Subcutaneous adipose tissue (tissue), 4 donors: ENCODE measurements around the gene DEAF1. TPM values are rescaled to one million over a fixed set of nuclear protein-coding genes. Genes with fewer than 3 reads are reported as not detected.

Source experiments
- total RNA-seq, 4 donors: library from RNA; depleted of rRNA; stranded (reverse); fragments of >200 nt; gene quantifications; one replicate each; pipeline ENCODE4 v1.1.0, GENCODE V29; 2016
- TF ChIP-seq, protein P1 (sequence below): fragments of 450-650 bp; IDR thresholded peaks from one replicate; pipeline ENCODE4 v1.5.1; 2016; ENCODE audit warnings: low read depth, mild to moderate bottlenecking, control low read depth, antibody characterized with exemption, moderate library complexity

Gene DEAF1
- total RNA-seq, 4 donors from 2014 or later = 14.0 to 28.4 (median 18.4) TPM

DNA sequence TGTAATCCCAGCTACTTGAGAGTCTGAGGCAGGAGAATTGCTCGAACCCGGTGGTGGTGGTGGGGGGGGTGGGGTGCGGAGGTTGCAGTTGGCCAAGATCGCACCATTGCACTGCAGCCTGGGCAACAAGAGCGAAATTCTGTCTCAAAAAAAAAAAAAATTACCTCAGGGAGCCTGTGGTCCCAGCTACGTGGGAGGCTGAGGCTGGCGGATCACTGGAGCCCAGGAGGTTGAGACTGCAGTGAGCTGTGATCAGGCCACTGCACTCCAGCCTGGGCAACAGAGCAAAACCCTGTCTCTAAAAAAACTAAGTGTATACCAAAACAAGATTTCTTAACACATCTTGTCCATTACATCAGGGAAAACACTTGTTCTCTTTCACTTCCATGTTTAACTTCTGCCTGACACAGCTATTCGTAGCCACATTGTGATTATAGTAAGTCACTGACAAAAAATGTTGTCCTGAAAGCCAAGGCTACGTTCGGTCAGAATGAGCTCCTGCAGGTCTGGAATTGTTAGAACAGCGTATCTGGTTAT lies 2.0 kb upstream of the DEAF1 start:
- TF ChIP-seq, protein P1, sequence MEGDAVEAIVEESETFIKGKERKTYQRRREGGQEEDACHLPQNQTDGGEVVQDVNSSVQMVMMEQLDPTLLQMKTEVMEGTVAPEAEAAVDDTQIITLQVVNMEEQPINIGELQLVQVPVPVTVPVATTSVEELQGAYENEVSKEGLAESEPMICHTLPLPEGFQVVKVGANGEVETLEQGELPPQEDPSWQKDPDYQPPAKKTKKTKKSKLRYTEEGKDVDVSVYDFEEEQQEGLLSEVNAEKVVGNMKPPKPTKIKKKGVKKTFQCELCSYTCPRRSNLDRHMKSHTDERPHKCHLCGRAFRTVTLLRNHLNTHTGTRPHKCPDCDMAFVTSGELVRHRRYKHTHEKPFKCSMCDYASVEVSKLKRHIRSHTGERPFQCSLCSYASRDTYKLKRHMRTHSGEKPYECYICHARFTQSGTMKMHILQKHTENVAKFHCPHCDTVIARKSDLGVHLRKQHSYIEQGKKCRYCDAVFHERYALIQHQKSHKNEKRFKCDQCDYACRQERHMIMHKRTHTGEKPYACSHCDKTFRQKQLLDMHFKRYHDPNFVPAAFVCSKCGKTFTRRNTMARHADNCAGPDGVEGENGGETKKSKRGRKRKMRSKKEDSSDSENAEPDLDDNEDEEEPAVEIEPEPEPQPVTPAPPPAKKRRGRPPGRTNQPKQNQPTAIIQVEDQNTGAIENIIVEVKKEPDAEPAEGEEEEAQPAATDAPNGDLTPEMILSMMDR = no peak

DNA sequence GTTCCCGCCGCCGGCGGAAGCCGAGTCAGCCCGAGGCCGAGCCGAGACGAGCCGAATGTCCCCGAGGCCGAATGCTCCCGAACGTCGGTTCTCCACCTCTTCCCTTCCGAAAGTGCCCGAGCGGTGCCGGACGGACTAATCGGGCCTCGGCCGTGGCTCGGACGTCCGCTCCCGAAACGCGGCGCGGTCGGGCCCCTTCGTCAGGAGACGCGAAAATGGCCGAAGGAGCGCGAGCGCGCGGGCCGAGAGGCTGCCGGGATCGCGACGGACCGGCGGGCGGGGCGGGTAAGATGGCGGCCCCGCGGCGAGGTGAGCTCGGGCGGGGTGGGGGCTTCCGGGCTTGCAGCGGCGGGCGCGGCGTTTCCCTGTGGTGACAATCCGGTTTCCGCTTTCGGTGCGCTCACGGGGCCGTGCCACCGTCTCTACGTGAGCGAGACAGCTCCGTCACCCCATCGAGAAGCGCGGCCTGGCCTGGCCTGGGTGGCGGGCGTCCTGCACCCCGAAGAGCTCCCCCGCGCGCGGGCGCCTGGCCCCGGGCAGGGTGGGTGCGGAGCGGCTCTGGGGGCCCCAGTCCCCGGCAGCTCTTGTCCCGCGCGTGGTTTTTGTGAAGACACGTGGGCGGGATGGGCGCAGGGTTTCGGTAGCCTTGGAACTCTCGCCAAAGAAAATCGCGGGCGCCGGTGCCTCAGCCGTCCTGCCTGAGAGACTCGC lies 671 bp upstream of the DEAF1 start, which contains the start of gene TMEM80:
Gene TMEM80, plus strand, starts transcription at position 279 of the 711 bp plus-strand sequence. Its CDS starts 12 bp downstream, at position 291.
- TF ChIP-seq, protein P1 = no peak

DNA sequence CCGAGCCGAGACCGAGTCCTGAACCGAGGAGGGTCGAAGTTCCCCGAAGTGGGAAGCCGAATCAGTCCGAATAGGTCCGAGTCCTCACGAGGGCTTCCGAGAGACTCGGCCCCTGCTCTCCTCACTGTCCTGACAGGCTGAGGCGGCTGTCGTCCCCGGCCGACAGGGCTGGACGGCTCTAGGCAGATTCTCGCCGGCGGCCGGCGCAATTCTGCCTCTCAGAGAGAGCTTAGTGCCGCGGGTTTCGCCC lies 191 bp upstream of the DEAF1 start:
- TF ChIP-seq, protein P1 = no peak

DNA sequence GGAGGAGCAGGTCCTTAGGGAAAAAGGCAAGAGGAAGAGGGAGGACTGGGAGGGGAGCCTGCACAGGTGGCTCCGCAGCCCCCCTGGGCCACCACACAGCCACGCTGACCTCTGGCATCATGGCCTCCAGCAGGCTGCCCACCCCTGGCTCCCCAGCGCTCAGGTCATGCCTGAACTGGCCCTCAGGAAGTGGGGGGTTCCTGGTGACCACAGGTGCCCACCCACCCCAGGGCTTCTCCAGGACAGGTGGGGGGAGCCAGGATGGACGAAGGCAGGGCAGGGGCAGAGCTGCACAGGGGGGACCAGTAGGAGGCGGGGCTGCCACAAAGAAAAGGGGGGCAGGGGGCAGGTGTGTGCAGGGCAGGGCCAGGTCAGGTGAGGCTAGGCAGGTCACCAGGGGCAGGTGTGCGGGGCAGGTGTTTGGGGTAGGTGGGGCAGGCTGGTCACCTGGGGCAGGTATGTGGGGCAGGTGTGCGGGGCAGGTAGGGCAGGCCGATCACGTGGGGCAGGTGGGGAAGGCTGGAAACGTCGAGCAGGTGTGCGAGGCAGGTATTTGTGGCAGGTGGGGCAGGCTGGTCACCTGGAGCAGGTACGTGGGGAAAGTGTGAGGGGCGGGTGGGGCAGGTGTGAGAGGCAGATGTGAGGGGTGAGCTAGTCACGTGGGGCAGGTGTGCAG lies 997 bp downstream of the DEAF1 start:
- TF ChIP-seq, protein P1 = no peak

DNA sequence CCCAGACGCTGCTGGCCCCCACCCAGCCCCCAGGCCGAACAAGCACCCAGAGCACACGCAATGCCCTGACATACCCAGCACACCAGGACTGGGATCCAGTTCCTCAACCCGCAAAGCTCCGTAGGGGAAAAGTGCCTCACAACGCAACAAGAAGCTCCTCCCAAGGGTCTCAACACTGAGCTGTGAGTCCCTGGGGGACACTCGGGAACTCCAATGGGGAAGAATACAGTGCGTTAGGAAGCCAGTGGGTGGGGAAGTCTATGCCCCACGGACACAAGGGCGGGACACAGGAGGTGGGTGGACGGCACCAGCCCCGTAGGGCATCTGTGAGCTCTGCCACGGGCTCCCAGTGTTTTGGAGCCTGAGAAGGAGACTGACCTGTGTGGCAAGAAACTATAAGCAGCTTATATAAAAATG lies 1.6 kb downstream of the DEAF1 start:
- TF ChIP-seq, protein P1 = no peak

DNA sequence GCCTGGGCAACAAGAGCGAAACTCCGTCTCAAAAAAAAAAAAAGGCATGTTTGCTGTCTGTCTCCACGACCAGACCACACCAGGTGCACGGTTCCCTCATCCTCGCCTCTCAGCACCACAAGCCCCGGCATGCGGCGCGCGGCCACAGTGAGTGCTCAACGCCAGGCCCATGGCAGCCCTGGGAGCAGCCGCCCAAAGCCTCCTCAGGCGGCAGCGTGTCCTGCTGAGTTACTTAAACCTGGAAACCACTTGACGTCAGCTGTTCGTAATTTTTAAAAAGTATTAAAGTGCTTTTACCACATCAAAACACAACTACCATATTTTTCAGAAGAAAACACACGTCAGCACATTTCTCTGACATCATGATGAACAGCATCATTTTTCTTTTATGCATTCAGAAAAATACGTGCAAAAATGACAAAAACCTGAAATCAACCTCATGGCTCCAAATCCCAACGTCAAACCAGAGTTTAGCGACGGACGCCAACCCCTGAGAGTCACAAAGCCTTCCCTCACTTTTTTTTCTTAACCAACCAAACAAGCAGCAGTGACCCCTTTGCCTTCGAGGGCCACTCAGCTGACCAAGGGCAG lies 2.1 kb downstream of the DEAF1 start:
- TF ChIP-seq, protein P1 = no peak
